GM12872 (cell line): Measurements from ENCODE around the gene DPYSL3.

Experiments used
- CTCF ChIP-seq: IDR thresholded peaks from 3 replicates; pipeline ENCODE4 v1.5.1; 2011; ENCODE audit warnings: low read depth, mild to moderate bottlenecking, low read length, moderate library complexity; ENCODE audit not compliant: insufficient read depth

Gene DPYSL3

GRCh38 chr5:147510885-147511284, 1.0 kb upstream of the DPYSL3 start:
- TF ChIP-seq CTCF: no peak

GRCh38 chr5:147509041-147509709, 693 bp downstream of the DPYSL3 start:
- no peak for TF ChIP-seq CTCF

GRCh38 chr5:147508711-147509040, 1.2 kb downstream of the DPYSL3 start:
- no peak for TF ChIP-seq CTCF

- no peak for TF ChIP-seq CTCF
Observed at GRCh38 chr5:147507480-147508126, 2.3 kb downstream of the DPYSL3 start.

GRCh38 chr5:147504535-147504934, 5.3 kb downstream of the DPYSL3 start:
- no peak for TF ChIP-seq CTCF

GRCh38 chr5:147504011-147504410, 5.9 kb downstream of the DPYSL3 start:
- TF ChIP-seq CTCF: no peak

- no peak for TF ChIP-seq CTCF
Observed at GRCh38 chr5:147490989-147491388, 18.9 kb downstream of the DPYSL3 start.
